SU-DHL-6 (cell line): Measurements from ENCODE around the gene CDC16.

Source experiments
- EZH2phosphoT487 ChIP-seq: fragments of 200-600 bp; sonication (generic), shearing (Covaris generic); conservative IDR thresholded peaks from 2 replicates; pipeline ENCODE4 v1.6.1; 2018; ENCODE audit warnings: mild to moderate bottlenecking, antibody characterized with exemption, low read length, moderate library complexity, mixed read lengths
- TF ChIP-seq, protein P1 (sequence below): fragments of 200-600 bp; sonication (generic); IDR thresholded peaks from one replicate; pipeline ENCODE4 v1.5.1; 2017; ENCODE audit warnings: antibody characterized with exemption, mild to moderate bottlenecking, low read length, moderate library complexity; ENCODE audit not compliant: insufficient read depth, poor library complexity, severe bottlenecking

DNA sequence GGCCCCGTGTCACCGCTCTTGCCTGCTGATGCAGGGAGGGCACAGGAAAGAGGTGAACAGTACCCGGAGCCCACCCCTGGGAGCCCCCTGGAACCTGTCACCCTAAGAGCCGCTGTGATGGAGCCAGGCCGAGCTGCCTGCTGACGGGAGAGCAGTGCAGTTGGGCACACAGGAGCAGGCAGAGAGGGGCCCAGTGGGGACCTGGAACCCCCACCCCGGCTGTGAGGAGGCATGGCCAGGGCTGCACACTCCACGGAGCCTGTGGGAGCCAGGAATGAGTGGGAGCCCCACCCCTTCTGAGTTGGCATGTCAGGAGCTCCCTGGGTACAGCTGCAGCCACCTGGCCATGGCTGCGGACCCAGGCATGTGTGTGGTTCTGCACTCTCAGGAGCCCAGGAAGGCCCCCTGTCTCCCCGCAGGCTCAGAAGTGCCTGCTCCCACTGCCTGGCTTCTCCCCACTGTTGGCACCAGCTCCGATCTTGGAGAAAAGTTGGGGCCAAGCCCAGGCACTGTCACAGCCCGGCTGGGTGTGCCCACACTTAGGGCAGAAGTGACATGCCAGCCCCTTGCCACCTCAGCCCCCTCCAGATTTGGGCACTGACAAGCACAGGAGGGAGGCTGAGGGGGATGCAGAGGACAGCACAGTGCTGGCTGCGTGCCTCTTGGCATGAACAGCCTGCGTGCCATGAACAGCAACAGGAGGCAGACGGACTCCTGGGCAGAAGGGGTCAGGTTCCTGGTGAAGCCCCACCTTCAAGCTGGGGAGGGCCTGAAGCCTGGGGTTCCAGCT, 49.3 kb upstream of the CDC16 start:
- TF ChIP-seq, protein P1, sequence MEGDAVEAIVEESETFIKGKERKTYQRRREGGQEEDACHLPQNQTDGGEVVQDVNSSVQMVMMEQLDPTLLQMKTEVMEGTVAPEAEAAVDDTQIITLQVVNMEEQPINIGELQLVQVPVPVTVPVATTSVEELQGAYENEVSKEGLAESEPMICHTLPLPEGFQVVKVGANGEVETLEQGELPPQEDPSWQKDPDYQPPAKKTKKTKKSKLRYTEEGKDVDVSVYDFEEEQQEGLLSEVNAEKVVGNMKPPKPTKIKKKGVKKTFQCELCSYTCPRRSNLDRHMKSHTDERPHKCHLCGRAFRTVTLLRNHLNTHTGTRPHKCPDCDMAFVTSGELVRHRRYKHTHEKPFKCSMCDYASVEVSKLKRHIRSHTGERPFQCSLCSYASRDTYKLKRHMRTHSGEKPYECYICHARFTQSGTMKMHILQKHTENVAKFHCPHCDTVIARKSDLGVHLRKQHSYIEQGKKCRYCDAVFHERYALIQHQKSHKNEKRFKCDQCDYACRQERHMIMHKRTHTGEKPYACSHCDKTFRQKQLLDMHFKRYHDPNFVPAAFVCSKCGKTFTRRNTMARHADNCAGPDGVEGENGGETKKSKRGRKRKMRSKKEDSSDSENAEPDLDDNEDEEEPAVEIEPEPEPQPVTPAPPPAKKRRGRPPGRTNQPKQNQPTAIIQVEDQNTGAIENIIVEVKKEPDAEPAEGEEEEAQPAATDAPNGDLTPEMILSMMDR = no peak
- no peak for TF ChIP-seq EZH2phosphoT487
